Liver (tissue), 9 donors: ENCODE measurements around the gene SETD3. TPM values are rescaled to one million over a fixed set of nuclear protein-coding genes. Genes with fewer than 3 reads are reported as not detected.

Source experiments
- DNase-seq: peaks from one replicate; pipeline ENCODE4 v3.0.0-alpha.2; 2017; ENCODE audit warnings: low spot score
- H3K27ac ChIP-seq, 2 donors: one replicate each; pipeline ENCODE4 v1.7.0; 2013; ENCODE audit warnings: inconsistent platforms in 2 of 2, low read length in 2 of 2, control low read depth in 1 of 2, low read depth in 1 of 2, mild to moderate bottlenecking in 1 of 2
- H3K27me3 ChIP-seq, 4 donors: one replicate each; pipeline versions ENCODE4 v1.6.1 to v1.7.0; 2013; ENCODE audit warnings: low read length in 3 of 4, inconsistent platforms in 1 of 4, mild to moderate bottlenecking in 1 of 4, moderate library complexity in 1 of 4; ENCODE audit not compliant: control insufficient read depth in 4 of 4, insufficient read depth in 4 of 4
- H3K36me3 ChIP-seq, 4 donors: one replicate each; pipeline versions ENCODE4 v1.6.1 to v1.7.0; 2013; ENCODE audit warnings: low read length in 3 of 4, mild to moderate bottlenecking in 3 of 4, low read depth in 1 of 4, moderate library complexity in 1 of 4; ENCODE audit not compliant: control insufficient read depth in 4 of 4, insufficient read depth in 3 of 4
- H3K4me1 ChIP-seq, 4 donors: one replicate each; pipeline versions ENCODE4 v1.6.1 to v1.7.0; 2013; ENCODE audit warnings: low read length in 3 of 4, mild to moderate bottlenecking in 3 of 4, moderate library complexity in 1 of 4; ENCODE audit not compliant: control insufficient read depth in 4 of 4, insufficient read depth in 4 of 4
- H3K4me3 ChIP-seq, 3 donors: one replicate each; pipeline versions ENCODE4 v1.6.1 to v1.7.0; 2013; ENCODE audit warnings: low read length in 3 of 3, control low read depth in 1 of 3, low read depth in 1 of 3, mild to moderate bottlenecking in 1 of 3
- H3K9ac ChIP-seq, 2 donors: one replicate each; pipeline ENCODE4 v1.7.0; 2013; ENCODE audit warnings: low read length in 2 of 2, mild to moderate bottlenecking in 2 of 2, moderate library complexity in 2 of 2, control low read depth in 1 of 2, low read depth in 1 of 2
- H3K9me3 ChIP-seq, 4 donors: one replicate each; pipeline versions ENCODE4 v1.6.1 to v1.7.0; 2013; ENCODE audit warnings: low read length in 3 of 4; ENCODE audit not compliant: control insufficient read depth in 4 of 4
- EGR1 ChIP-seq, 2 donors: IDR thresholded peaks; 2 replicates each; pipeline ENCODE4 v1.6.1; 2016 to 2018; ENCODE audit warnings: antibody characterized with exemption in 2 of 2, low read depth in 2 of 2
- FOXA1 ChIP-seq: IDR thresholded peaks from 2 replicates; pipeline ENCODE4 v1.6.1; 2016; ENCODE audit warnings: antibody characterized with exemption
- GABPA ChIP-seq, 2 donors: IDR thresholded peaks in 1 of 2; conservative IDR thresholded peaks in 1 of 2; 2 replicates each; pipeline ENCODE4 v1.6.1; 2016; ENCODE audit warnings: antibody characterized with exemption in 2 of 2, mild to moderate bottlenecking in 1 of 2, moderate library complexity in 1 of 2
- HNF4G ChIP-seq: IDR thresholded peaks from 2 replicates; pipeline ENCODE4 v1.6.1; 2016; ENCODE audit warnings: antibody characterized with exemption
- JUND ChIP-seq, 2 donors: IDR thresholded peaks; 2 replicates each; pipeline ENCODE4 v1.6.1; 2016; ENCODE audit warnings: antibody characterized with exemption in 2 of 2
- MAX ChIP-seq: IDR thresholded peaks from 2 replicates; pipeline ENCODE4 v1.6.1; 2016; ENCODE audit warnings: antibody characterized with exemption
- NR2F2 ChIP-seq: IDR thresholded peaks from 2 replicates; pipeline ENCODE4 v1.6.1; 2016; ENCODE audit warnings: antibody characterized with exemption
- RAD21 ChIP-seq, 2 donors: IDR thresholded peaks; 2 replicates each; pipeline ENCODE4 v1.6.1; 2016; ENCODE audit warnings: antibody characterized with exemption in 2 of 2, mild to moderate bottlenecking in 2 of 2
- RXRA ChIP-seq, 2 donors: IDR thresholded peaks; 2 replicates each; pipeline ENCODE4 v1.6.1; 2017 to 2018; ENCODE audit warnings: antibody characterized with exemption in 2 of 2, mild to moderate bottlenecking in 1 of 2
- SP1 ChIP-seq: IDR thresholded peaks from 2 replicates; pipeline ENCODE4 v1.6.1; 2018; ENCODE audit warnings: antibody characterized with exemption, mild to moderate bottlenecking
- TAF1 ChIP-seq: conservative IDR thresholded peaks from 2 replicates; pipeline ENCODE4 v1.6.1; 2016; ENCODE audit warnings: antibody characterized with exemption, mild to moderate bottlenecking
- YY1 ChIP-seq: IDR thresholded peaks from 2 replicates; pipeline ENCODE4 v1.6.1; 2016; ENCODE audit warnings: antibody characterized with exemption, mild to moderate bottlenecking
- WGBS: extraction: QIAGEN DNeasy Blood & Tissue Kit; methylation state at CpG from one replicate; pipeline ENCODE4 v1.1.7; 2013; 5-methylcytosine and 5-hydroxymethylcytosine counted together
- polyA plus RNA-seq, 2 donors: library from polyadenylated mRNA; stranded (reverse) in 1 of 2; unstranded in 1 of 2; fragments of 200-250 nt in 1 of 2; fragments of >200 nt in 1 of 2; fragmentation: Nextera tagmentation in 1 of 2; extraction: Ambion mirVana in 1 of 2; gene quantifications; one replicate each; pipeline versions ENCODE4 v1.2.1 to v1.2.3, GENCODE V29; 2013 to 2015
- total RNA-seq, 2 donors: library from RNA; depleted of rRNA; stranded (reverse); fragments of >200 nt; gene quantifications; one replicate each; pipeline ENCODE4 v1.2.3, GENCODE V29; 2014
- TF ChIP-seq, protein P1 (sequence below): IDR thresholded peaks from 2 replicates; pipeline ENCODE4 v1.6.1; 2016; ENCODE audit warnings: antibody characterized with exemption, mild to moderate bottlenecking
- TF ChIP-seq, protein P2 (sequence below): IDR thresholded peaks from 2 replicates; pipeline ENCODE4 v1.6.1; 2016; ENCODE audit warnings: antibody characterized with exemption
- TF ChIP-seq, protein P3 (sequence below): IDR thresholded peaks from 2 replicates; pipeline ENCODE4 v1.6.1; 2016; ENCODE audit warnings: antibody characterized with exemption
- donor health status: healthy.
- donor health status: healthy.
- donor health status: healthy.
- donor health status: healthy.
- donor health status: healthy.

Gene SETD3
- total and polyA plus RNA-seq, 4 donors, result 18.7 to 39.7 (median 19.4) TPM

- TF ChIP-seq, protein P1, sequence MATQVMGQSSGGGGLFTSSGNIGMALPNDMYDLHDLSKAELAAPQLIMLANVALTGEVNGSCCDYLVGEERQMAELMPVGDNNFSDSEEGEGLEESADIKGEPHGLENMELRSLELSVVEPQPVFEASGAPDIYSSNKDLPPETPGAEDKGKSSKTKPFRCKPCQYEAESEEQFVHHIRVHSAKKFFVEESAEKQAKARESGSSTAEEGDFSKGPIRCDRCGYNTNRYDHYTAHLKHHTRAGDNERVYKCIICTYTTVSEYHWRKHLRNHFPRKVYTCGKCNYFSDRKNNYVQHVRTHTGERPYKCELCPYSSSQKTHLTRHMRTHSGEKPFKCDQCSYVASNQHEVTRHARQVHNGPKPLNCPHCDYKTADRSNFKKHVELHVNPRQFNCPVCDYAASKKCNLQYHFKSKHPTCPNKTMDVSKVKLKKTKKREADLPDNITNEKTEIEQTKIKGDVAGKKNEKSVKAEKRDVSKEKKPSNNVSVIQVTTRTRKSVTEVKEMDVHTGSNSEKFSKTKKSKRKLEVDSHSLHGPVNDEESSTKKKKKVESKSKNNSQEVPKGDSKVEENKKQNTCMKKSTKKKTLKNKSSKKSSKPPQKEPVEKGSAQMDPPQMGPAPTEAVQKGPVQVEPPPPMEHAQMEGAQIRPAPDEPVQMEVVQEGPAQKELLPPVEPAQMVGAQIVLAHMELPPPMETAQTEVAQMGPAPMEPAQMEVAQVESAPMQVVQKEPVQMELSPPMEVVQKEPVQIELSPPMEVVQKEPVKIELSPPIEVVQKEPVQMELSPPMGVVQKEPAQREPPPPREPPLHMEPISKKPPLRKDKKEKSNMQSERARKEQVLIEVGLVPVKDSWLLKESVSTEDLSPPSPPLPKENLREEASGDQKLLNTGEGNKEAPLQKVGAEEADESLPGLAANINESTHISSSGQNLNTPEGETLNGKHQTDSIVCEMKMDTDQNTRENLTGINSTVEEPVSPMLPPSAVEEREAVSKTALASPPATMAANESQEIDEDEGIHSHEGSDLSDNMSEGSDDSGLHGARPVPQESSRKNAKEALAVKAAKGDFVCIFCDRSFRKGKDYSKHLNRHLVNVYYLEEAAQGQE, result no peak
- TF ChIP-seq SP1 (no peak), HNF4G (no peak), TAF1 (no peak), MAX (no peak), RXRA (IDR thresholded peaks at IDR 0.05) (no peak), GABPA (IDR thresholded peaks at IDR 0.05 in 1 of 2, conservative IDR thresholded peaks at IDR 0.05 in 1 of 2) (no peak), YY1 (no peak), FOXA1 (no peak)
- TF ChIP-seq, protein P2, sequence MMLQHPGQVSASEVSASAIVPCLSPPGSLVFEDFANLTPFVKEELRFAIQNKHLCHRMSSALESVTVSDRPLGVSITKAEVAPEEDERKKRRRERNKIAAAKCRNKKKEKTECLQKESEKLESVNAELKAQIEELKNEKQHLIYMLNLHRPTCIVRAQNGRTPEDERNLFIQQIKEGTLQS, result no peak
These were observed 46.4 kb upstream of the SETD3 start (continued) for GRCh38 chr14:99527026-99527425.

DNA sequence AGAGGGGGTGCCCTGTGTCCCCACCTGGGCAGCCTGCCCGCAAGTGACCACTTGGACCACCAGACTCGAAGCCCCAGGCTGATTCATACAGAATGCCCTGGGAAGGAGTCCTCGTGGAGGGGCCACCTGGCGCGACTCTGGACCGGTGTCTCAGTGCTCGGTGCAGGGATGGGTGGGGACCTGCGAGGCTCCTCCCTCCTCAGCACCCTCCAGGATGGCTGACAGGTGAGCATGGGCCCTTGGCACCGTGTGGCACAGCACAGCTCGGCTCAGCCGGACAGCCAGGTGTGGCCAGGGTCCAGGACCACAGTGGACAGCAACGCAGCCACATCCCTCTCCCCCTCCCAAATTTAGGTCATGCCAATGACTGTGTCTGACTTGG, 45.0 kb upstream of the SETD3 start:
- H3K36me3 ChIP-seq, result peaks cover 0 to 8% (median 0%) of the 10 kb centered on the region in 4 donors
- no peak overlapping the region for H3K27ac ChIP-seq
- peaks cover 5 to 21% (median 10%) of the 10 kb centered on the region in 4 donors for H3K4me1 ChIP-seq
- 87% methylated on average over 12 of the region's 12 CpGs for WGBS
- TF ChIP-seq JUND (IDR thresholded peaks at IDR 0.05) (no peak), RAD21 (IDR thresholded peaks at IDR 0.05) (no peak), MAX (no peak), NR2F2 (no peak), RXRA (IDR thresholded peaks at IDR 0.05) (no peak), EGR1 (IDR thresholded peaks at IDR 0.05; ENCODE audit: low read depth in 2 of 2) (no peak), FOXA1 (no peak), TAF1 (no peak), HNF4G (no peak)
- TF ChIP-seq, protein P1, result no peak
- TF ChIP-seq, protein P3, sequence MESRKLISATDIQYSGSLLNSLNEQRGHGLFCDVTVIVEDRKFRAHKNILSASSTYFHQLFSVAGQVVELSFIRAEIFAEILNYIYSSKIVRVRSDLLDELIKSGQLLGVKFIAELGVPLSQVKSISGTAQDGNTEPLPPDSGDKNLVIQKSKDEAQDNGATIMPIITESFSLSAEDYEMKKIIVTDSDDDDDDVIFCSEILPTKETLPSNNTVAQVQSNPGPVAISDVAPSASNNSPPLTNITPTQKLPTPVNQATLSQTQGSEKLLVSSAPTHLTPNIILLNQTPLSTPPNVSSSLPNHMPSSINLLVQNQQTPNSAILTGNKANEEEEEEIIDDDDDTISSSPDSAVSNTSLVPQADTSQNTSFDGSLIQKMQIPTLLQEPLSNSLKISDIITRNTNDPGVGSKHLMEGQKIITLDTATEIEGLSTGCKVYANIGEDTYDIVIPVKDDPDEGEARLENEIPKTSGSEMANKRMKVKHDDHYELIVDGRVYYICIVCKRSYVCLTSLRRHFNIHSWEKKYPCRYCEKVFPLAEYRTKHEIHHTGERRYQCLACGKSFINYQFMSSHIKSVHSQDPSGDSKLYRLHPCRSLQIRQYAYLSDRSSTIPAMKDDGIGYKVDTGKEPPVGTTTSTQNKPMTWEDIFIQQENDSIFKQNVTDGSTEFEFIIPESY, result no peak
- no peaks in the 10 kb centered on the region for H3K27me3 ChIP-seq
- H3K9ac ChIP-seq, result no peak overlapping the region
- H3K9me3 ChIP-seq, result no peaks in the 10 kb centered on the region
- no peak for DNase-seq
- H3K4me3 ChIP-seq, result no peak overlapping the region
